Measurements from ENCODE around the gene SOX6. TPM values are rescaled to one million over a fixed set of nuclear protein-coding genes. Genes with fewer than 3 reads are reported as not detected.

SOX6 gene
- total and polyA plus RNA-seq, 2 donors (not counting 1 experiment from before 2014, with no cell fraction given) = 3.0 to 5.1 TPM

- Histone ChIP-seq H3K79me2 (ENCODE audit: control insufficient read depth, insufficient read depth, low read length) (no peaks in the 10 kb centered on the region), H3K36me3 (ENCODE audit: control insufficient read depth, insufficient read depth, low read length) (no peaks in the 10 kb centered on the region), H3K27ac (ENCODE audit: insufficient read depth, low read length) (no peak overlapping the region), H3K4me2 (ENCODE audit: extremely low read depth, insufficient read depth, low read length) (no peak overlapping the region), H3K27me3 (ENCODE audit: control insufficient read depth, insufficient read depth, low read length) (no peaks in the 10 kb centered on the region), H4K20me1 (ENCODE audit: control insufficient read depth, extremely low read depth, insufficient read depth, low read length) (no peaks in the 10 kb centered on the region), H2AFZ (ENCODE audit: low read length) (no peak overlapping the region), H3K4me1 (ENCODE audit: control insufficient read depth, extremely low read depth, insufficient read depth, low read length) (no peaks in the 10 kb centered on the region), H3K9ac (ENCODE audit: insufficient read depth, low read length) (no peak overlapping the region), H3K9me3 (ENCODE audit: control insufficient read depth, insufficient read depth, low read depth, low read length) (no peaks in the 10 kb centered on the region), H3K4me3 (replicated peaks in 1 of 4; ENCODE audit: control extremely low read depth in 1 of 4, insufficient read depth in 1 of 4, low read depth in 3 of 4, low read length in 4 of 4) (no peak overlapping the region)
- TF ChIP-seq EZH2 (IDR thresholded peaks at IDR 0.05; ENCODE audit: low read length, missing control alignments) = no peak
- TF ChIP-seq, protein P1, sequence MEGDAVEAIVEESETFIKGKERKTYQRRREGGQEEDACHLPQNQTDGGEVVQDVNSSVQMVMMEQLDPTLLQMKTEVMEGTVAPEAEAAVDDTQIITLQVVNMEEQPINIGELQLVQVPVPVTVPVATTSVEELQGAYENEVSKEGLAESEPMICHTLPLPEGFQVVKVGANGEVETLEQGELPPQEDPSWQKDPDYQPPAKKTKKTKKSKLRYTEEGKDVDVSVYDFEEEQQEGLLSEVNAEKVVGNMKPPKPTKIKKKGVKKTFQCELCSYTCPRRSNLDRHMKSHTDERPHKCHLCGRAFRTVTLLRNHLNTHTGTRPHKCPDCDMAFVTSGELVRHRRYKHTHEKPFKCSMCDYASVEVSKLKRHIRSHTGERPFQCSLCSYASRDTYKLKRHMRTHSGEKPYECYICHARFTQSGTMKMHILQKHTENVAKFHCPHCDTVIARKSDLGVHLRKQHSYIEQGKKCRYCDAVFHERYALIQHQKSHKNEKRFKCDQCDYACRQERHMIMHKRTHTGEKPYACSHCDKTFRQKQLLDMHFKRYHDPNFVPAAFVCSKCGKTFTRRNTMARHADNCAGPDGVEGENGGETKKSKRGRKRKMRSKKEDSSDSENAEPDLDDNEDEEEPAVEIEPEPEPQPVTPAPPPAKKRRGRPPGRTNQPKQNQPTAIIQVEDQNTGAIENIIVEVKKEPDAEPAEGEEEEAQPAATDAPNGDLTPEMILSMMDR (conservative IDR thresholded peaks at IDR 0.05 in 1 of 2, IDR thresholded peaks at IDR 0.05 in 1 of 2; ENCODE audit: low read depth in 1 of 2, low read length in 2 of 2) = no peak
- DNase-seq (ENCODE audit: low read depth in 2 of 2) = no peak
Observed at GRCh38 chr11:16223558-16223957, 132.8 kb downstream of the SOX6 start.

DNA sequence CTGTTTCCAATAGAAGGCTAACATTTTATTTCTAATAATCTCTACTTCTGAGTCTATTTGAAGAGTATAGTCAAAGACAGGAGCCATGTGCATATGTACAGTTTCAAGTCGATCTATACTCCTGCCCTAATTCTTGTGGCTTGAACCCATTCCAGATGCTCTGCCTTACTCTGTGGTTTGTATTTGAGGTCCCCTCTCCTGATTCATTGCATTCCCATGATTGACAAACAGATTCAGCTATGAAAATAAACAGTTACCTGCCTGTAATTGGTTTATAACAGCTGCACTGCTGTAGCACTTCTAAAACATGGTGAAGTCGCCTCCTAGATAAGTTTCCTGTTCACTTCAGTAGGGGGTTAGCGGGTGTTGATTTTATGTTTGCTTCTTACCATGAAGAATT is 138.7 kb downstream of the SOX6 start:
- DNase-seq (ENCODE audit: low read depth in 2 of 2) = peak; percentile 7 to 70
- no peak overlapping the region for H2AFZ ChIP-seq (ENCODE audit: low read length)
- no peak overlapping the region for H3K27ac ChIP-seq (ENCODE audit: insufficient read depth, low read length)
- no peak overlapping the region for H3K4me3 ChIP-seq (replicated peaks in 1 of 4; ENCODE audit: control extremely low read depth in 1 of 4, insufficient read depth in 1 of 4, low read depth in 3 of 4, low read length in 4 of 4)
- no peaks in the 10 kb centered on the region for H4K20me1 ChIP-seq (ENCODE audit: control insufficient read depth, extremely low read depth, insufficient read depth, low read length)
- no peaks in the 10 kb centered on the region for H3K9me3 ChIP-seq (ENCODE audit: control insufficient read depth, insufficient read depth, low read depth, low read length)
- H3K9ac ChIP-seq (ENCODE audit: insufficient read depth, low read length) = no peak overlapping the region
- no peaks in the 10 kb centered on the region for H3K79me2 ChIP-seq (ENCODE audit: control insufficient read depth, insufficient read depth, low read length)
- H3K4me2 ChIP-seq (ENCODE audit: extremely low read depth, insufficient read depth, low read length) = no peak overlapping the region
- H3K4me1 ChIP-seq (ENCODE audit: control insufficient read depth, extremely low read depth, insufficient read depth, low read length) = no peaks in the 10 kb centered on the region
- no peak for TF ChIP-seq EZH2 (IDR thresholded peaks at IDR 0.05; ENCODE audit: low read length, missing control alignments)
- TF ChIP-seq, protein P1 (conservative IDR thresholded peaks at IDR 0.05 in 1 of 2, IDR thresholded peaks at IDR 0.05 in 1 of 2; ENCODE audit: low read depth in 1 of 2, low read length in 2 of 2) = no peak
- H3K27me3 ChIP-seq (ENCODE audit: control insufficient read depth, insufficient read depth, low read length) = no peaks in the 10 kb centered on the region
- H3K36me3 ChIP-seq (ENCODE audit: control insufficient read depth, insufficient read depth, low read length) = no peaks in the 10 kb centered on the region

DNA sequence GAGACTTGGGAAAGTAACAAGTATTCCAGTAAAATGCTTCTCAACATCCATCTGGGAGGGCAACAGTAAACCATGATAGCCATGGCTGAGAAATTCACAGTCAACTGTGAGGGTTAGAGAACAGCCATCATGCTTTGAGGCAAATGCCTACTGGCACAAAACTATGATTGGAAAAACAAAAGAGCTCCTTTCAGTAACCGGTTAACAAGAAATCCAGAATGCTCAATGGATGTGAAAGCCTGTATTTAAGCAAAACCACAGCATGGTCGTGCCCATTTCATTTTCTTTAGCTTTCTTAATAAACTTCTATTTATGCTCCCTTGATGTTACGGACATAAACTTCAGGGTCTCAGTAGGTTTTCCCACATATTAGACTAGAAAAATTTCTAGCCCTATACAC is 139.5 kb downstream of the SOX6 start:
- no peaks in the 10 kb centered on the region for H3K4me1 ChIP-seq (ENCODE audit: control insufficient read depth, extremely low read depth, insufficient read depth, low read length)
- no peaks in the 10 kb centered on the region for H4K20me1 ChIP-seq (ENCODE audit: control insufficient read depth, extremely low read depth, insufficient read depth, low read length)
- no peak overlapping the region for H3K9ac ChIP-seq (ENCODE audit: insufficient read depth, low read length)
- no peak for TF ChIP-seq EZH2 (IDR thresholded peaks at IDR 0.05; ENCODE audit: low read length, missing control alignments)
- TF ChIP-seq, protein P1 (conservative IDR thresholded peaks at IDR 0.05 in 1 of 2, IDR thresholded peaks at IDR 0.05 in 1 of 2; ENCODE audit: low read depth in 1 of 2, low read length in 2 of 2) = no peak
- no peaks in the 10 kb centered on the region for H3K27me3 ChIP-seq (ENCODE audit: control insufficient read depth, insufficient read depth, low read length)
- no peaks in the 10 kb centered on the region for H3K9me3 ChIP-seq (ENCODE audit: control insufficient read depth, insufficient read depth, low read depth, low read length)
- H3K4me3 ChIP-seq (replicated peaks in 1 of 4; ENCODE audit: control extremely low read depth in 1 of 4, insufficient read depth in 1 of 4, low read depth in 3 of 4, low read length in 4 of 4) = no peak overlapping the region
- no peak overlapping the region for H2AFZ ChIP-seq (ENCODE audit: low read length)
- H3K4me2 ChIP-seq (ENCODE audit: extremely low read depth, insufficient read depth, low read length) = no peak overlapping the region
- no peaks in the 10 kb centered on the region for H3K79me2 ChIP-seq (ENCODE audit: control insufficient read depth, insufficient read depth, low read length)
- no peak overlapping the region for H3K27ac ChIP-seq (ENCODE audit: insufficient read depth, low read length)
- no peaks in the 10 kb centered on the region for H3K36me3 ChIP-seq (ENCODE audit: control insufficient read depth, insufficient read depth, low read length)
- DNase-seq (ENCODE audit: low read depth in 2 of 2) = no peak

Data from fibroblast of lung (primary cell).